ENCODE measurements around the gene GAL3ST2.
A peak's percentile ranks its signal among the peaks of the same experiment; 100 is the strongest.
"Not testable (repeated sequence)": the region's sequence is repeated elsewhere in the genome, so short reads cannot be mapped to it uniquely, and the experiment has no call there.

GAL3ST2 gene

DNA sequence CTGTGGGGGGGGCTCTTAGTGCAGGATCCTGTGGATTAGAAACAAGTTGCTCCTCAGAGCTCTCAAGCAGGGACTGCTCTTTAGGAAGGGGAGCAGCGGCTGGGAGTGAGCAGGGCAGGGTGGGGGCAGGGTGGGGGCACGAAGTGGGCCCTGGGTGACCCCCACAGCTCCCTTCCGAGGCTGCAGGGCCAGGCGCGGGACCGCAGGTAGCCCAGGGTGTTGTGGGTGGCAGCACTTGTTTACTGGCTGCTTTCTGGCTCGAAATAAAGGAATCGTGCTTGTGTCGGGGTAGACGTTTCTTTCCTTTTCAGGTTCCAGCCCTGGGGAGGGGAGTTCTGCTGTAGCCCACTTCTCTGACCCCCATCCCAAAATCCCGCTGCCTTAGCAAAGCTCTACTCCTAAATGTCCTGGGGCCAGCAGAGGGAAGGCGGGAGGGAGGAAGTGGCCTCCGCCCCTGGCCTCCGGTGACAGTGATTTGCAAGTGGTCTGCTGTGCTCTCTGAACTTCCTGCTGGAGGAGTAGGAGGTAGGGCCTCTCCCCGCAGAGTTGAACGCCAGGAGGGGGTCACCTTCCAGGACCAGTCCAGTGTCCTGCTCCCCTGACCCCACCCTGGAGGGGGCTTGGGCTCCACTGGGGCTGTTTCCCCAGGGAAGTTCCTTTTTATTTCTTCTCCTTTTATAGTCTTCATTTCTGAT, 40.7 kb downstream of the GAL3ST2 start:
- H3K36me3 ChIP-seq: no peaks in the 10 kb centered on the region
- peak; percentile 21 to 63 for DNase-seq
- no peak overlapping the region for H3K4me3 ChIP-seq
- no peaks in the 10 kb centered on the region for H3K9me3 ChIP-seq
- no peak overlapping the region for H3K27ac ChIP-seq
- intact Hi-C loops (cut with DNase I; ENCODE audit: low total_unique reads): no loop called here
- TF ChIP-seq, protein P1, sequence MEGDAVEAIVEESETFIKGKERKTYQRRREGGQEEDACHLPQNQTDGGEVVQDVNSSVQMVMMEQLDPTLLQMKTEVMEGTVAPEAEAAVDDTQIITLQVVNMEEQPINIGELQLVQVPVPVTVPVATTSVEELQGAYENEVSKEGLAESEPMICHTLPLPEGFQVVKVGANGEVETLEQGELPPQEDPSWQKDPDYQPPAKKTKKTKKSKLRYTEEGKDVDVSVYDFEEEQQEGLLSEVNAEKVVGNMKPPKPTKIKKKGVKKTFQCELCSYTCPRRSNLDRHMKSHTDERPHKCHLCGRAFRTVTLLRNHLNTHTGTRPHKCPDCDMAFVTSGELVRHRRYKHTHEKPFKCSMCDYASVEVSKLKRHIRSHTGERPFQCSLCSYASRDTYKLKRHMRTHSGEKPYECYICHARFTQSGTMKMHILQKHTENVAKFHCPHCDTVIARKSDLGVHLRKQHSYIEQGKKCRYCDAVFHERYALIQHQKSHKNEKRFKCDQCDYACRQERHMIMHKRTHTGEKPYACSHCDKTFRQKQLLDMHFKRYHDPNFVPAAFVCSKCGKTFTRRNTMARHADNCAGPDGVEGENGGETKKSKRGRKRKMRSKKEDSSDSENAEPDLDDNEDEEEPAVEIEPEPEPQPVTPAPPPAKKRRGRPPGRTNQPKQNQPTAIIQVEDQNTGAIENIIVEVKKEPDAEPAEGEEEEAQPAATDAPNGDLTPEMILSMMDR (IDR thresholded peaks at IDR 0.05): no peak
- no peaks in the 10 kb centered on the region for H3K4me1 ChIP-seq
- H3K27me3 ChIP-seq: peaks cover 0 to 85% of the 10 kb centered on the region in 2 donors

DNA sequence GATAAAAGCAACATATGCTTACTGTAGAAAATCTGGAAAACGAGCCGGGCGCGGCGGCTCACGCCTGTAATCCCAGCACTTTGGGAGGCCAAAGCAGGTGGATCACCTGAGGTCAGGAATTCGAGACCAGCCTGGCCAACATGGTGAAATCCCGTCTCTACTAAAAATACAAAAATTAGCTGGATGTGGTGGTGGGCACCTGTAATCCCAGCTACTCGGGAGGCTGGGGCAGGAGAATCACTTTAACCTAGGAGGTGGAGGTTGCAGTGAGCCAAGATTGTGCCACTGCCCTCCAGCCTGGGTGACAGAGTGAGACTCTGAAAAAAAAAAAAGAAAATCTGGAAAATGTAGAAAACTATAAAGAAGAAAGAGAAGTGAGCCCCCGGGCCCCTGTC, 41.2 kb downstream of the GAL3ST2 start:
- H3K27ac ChIP-seq; H3K36me3 ChIP-seq; H3K4me1 ChIP-seq; H3K9me3 ChIP-seq; DNase-seq; H3K4me3 ChIP-seq; intact Hi-C loops (cut with DNase I; ENCODE audit: low total_unique reads): not testable (repeated sequence)
- peaks cover 0 to 79% of the 10 kb centered on the region in 2 donors for H3K27me3 ChIP-seq

DNA sequence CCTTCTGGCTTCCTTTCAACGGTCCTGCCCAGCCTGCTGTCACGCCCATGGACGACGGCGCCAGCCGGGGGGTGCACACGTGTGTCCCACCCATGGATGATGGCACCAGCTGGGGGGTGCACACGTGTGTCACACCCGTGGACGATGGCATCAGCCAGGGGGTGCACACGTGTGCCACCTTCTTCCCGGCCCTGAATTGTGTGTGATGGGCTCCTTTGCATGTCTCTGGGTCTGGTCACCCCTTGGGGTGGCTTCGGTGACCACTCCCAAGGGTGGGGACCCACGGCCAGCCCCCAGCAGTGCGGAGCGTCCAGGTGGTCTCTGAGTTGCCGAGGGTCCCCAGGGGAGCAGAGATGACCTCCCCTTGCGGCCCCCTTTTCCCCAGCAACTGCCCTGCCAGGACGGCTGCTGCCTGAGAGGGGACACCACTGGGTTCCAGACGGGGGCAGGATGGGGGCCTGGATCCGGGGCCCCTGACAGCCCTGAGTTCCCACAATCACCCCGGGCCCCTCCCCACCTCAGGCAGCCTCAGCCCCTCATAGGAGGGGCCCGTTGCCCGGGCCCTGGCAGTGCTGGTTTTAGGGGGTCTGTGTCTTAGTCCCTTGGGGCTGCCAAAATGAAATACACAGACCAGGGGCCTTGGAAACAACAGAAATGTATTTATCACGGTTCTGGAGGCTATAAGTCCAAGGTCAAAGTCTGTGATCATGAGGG, 41.8 kb downstream of the GAL3ST2 start:
- DNase-seq: peak; percentile 10 to 60
- H3K9me3 ChIP-seq: no peaks in the 10 kb centered on the region
- intact Hi-C loops (cut with DNase I; ENCODE audit: low total_unique reads): no loop called here
- no peak overlapping the region for H3K27ac ChIP-seq
- H3K4me1 ChIP-seq: no peaks in the 10 kb centered on the region
- H3K4me3 ChIP-seq: no peak overlapping the region
- peaks cover 0 to 74% of the 10 kb centered on the region in 2 donors for H3K27me3 ChIP-seq
- no peaks in the 10 kb centered on the region for H3K36me3 ChIP-seq
- TF ChIP-seq, protein P1 (IDR thresholded peaks at IDR 0.05): no peak

DNA sequence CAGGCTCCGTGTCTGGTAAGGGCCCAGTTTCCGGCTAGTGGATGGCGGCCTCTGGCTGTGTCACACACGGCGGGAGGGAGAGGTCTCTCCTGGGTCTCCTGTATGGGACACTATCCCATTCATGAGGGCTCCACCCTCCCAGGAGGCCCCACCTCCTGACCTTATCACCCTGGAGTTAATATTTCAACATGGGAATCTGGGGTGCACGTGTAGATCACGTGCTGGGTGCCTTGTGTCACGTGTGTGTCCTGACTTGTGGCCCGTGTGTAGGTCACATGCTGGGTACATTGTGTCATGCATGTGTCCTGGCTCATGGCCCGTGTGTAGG, 42.3 kb downstream of the GAL3ST2 start:
- H3K27me3 ChIP-seq: peaks cover 0 to 72% of the 10 kb centered on the region in 2 donors
- TF ChIP-seq, protein P1 (IDR thresholded peaks at IDR 0.05): no peak
- no peak overlapping the region for H3K27ac ChIP-seq
- DNase-seq: peak in 1 of 2 donors; percentile 37
- H3K9me3 ChIP-seq: no peaks in the 10 kb centered on the region
- H3K4me1 ChIP-seq: no peaks in the 10 kb centered on the region
- H3K36me3 ChIP-seq: no peaks in the 10 kb centered on the region
- no peak overlapping the region for H3K4me3 ChIP-seq
- intact Hi-C loops (cut with DNase I; ENCODE audit: low total_unique reads): no loop called here

DNA sequence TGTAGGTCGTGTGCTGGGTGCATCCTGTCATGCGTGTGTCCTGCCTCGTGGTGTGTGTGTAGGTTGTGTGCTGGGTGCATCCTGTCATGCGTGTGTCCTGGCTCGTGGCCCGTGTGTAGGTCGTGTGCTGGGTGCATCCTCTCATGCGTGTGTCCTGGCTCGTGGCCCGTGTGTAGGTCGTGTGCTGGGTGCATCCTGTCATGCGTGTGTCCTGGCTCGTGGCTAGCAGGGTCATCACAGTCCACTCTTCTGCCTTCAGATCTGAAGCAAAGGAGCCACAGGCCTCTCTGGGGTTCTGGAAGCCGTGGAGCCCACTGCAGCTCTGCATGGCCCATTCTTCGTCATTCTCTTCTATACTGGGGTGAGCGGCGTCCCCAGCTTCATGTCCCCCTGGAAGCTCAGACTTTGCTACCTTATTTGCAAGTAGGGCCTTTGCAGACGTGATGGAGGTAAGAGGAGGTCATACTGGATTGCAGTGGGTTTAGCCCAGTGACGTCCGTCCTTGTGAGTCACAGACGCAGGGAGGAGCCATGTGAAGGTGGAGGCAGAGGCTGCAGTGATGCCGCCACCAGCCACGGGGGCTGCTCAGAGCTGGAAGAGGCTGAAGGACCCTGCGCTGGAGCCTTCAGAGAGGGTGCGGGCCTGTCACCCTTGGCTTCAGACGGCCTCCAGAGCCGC, 43.5 kb downstream of the GAL3ST2 start:
- intact Hi-C loops (cut with DNase I; ENCODE audit: low total_unique reads); H3K4me1 ChIP-seq; H3K27ac ChIP-seq; H3K9me3 ChIP-seq; H3K4me3 ChIP-seq; H3K36me3 ChIP-seq: not testable (repeated sequence)
- DNase-seq: peak; percentile 16 to 50
- H3K27me3 ChIP-seq: peaks cover 0 to 67% of the 10 kb centered on the region in 2 donors

DNA sequence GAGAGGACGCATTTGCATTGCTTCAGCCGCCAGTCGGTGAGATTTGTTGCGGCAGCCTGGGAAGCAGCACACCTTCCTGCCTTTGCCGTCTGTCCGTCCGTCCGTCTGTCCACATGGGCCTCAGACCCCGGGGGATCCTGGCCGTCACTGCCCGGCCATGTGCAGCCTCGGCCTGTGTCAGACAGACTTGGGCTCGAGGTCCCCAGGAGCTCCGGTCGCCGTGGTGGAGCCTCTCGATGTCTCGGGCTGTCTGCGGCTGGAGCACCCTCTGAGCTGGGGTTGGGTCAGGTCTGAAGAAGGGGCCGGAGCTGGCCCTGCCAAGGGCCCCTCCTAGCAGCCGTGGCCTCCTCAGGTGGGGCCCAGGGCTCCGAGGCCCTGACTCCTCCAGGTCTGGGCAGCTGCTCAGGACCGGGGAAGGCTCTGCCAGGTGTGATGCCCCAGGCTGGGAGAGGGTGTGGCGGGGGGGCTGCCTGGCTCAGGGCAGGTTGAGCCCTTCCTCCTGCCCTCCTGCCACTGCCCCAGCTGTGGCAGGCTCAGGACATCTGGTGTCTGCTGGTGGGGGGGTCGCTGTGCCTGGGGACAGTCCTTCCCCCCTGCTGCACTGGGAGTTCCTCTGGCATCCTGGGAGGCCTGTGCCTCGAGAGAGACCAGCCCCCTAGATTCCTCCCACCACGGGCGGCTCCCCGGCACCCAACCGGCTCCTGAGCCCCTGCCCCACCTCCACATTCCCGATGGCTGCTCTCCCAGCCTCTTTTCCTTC, 44.2 kb downstream of the GAL3ST2 start:
- Histone ChIP-seq H3K9me3 (no peaks in the 10 kb centered on the region), H3K4me3 (no peak overlapping the region), H3K4me1 (no peaks in the 10 kb centered on the region), H3K27me3 (peaks cover 0 to 60% of the 10 kb centered on the region in 2 donors), H3K36me3 (no peaks in the 10 kb centered on the region), H3K27ac (no peak overlapping the region)
- intact Hi-C loops (cut with DNase I; ENCODE audit: low total_unique reads): no loop called here
- peak in 1 of 2 donors; percentile 62 for DNase-seq
- TF ChIP-seq, protein P1 (IDR thresholded peaks at IDR 0.05): no peak

All from tibial artery (tissue), 4 donors.